ENCODE results near the gene CDH18. TPM values are rescaled to one million over a fixed set of nuclear protein-coding genes. Genes with fewer than 3 reads are reported as not detected.

Gene CDH18
- total RNA-seq, 1 experiment from 2014 or later: not detected

- ChIA-PET RAD21 (ENCODE audit: low non-redundant PET in 1 of 2, low total read pairs in 2 of 2, uncharacterized antibody in 2 of 2, unreplicated experiment in 2 of 2) (no interaction called here), CTCF (no interaction called here), POLR2A (no interaction called here)
- Histone ChIP-seq H3K27ac (ENCODE audit: low read depth, low read length) (no peak overlapping the region), H3K4me3 (replicated peaks in 1 of 2; ENCODE audit: low read depth in 1 of 2, low read length in 2 of 2) (no peak overlapping the region), H3K9ac (ENCODE audit: low read length) (no peak overlapping the region), H4K20me1 (ENCODE audit: insufficient read depth) (no peaks in the 10 kb centered on the region), H3K36me3 (ENCODE audit: control insufficient read depth in 1 of 2, insufficient read depth in 2 of 2, low read length in 2 of 2) (no peaks in the 10 kb centered on the region), H3K9me3 (ENCODE audit: control insufficient read depth in 1 of 2, insufficient read depth in 1 of 2, low read depth in 1 of 2, low read length in 2 of 2) (peaks cover 0 to 15% of the 10 kb centered on the region in 2 experiments; a peak in 3 of 4 replicates), H3K4me1 (ENCODE audit: control insufficient read depth in 1 of 2, insufficient read depth in 2 of 2, low read length in 2 of 2) (no peaks in the 10 kb centered on the region), H3K27me3 (ENCODE audit: insufficient read depth, low read length) (no peaks in the 10 kb centered on the region), H3K79me2 (ENCODE audit: insufficient read depth, low read length) (no peaks in the 10 kb centered on the region), H3K9me2 (ENCODE audit: insufficient read depth) (no peaks in the 10 kb centered on the region), H3K4me2 (ENCODE audit: low read length) (no peak overlapping the region), H2AFZ (ENCODE audit: low read depth, low read length, poor library complexity, severe bottlenecking) (no peak overlapping the region)
- TF ChIP-seq POLR2AphosphoS5 (IDR thresholded peaks at IDR 0.05; ENCODE audit: low read depth, low read length): no peak
- TF ChIP-seq SRF (IDR thresholded peaks at IDR 0.05; ENCODE audit: low read depth): no peak
- TF ChIP-seq, protein P1, sequence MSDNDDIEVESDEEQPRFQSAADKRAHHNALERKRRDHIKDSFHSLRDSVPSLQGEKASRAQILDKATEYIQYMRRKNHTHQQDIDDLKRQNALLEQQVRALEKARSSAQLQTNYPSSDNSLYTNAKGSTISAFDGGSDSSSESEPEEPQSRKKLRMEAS (IDR thresholded peaks at IDR 0.05): no peak
- no peak for TF ChIP-seq RAD21 (IDR thresholded peaks at IDR 0.05; ENCODE audit: low read depth)
- no peak for TF ChIP-seq ATF3 (IDR thresholded peaks at IDR 0.05)
- TF ChIP-seq REST (IDR thresholded peaks at IDR 0.05; ENCODE audit: low read depth): no peak
- TF ChIP-seq CBX3 (IDR thresholded peaks at IDR 0.05; ENCODE audit: low read depth): no peak
- TF ChIP-seq FOSL1 (IDR thresholded peaks at IDR 0.05; ENCODE audit: low read depth): no peak
- TF ChIP-seq, protein P2, sequence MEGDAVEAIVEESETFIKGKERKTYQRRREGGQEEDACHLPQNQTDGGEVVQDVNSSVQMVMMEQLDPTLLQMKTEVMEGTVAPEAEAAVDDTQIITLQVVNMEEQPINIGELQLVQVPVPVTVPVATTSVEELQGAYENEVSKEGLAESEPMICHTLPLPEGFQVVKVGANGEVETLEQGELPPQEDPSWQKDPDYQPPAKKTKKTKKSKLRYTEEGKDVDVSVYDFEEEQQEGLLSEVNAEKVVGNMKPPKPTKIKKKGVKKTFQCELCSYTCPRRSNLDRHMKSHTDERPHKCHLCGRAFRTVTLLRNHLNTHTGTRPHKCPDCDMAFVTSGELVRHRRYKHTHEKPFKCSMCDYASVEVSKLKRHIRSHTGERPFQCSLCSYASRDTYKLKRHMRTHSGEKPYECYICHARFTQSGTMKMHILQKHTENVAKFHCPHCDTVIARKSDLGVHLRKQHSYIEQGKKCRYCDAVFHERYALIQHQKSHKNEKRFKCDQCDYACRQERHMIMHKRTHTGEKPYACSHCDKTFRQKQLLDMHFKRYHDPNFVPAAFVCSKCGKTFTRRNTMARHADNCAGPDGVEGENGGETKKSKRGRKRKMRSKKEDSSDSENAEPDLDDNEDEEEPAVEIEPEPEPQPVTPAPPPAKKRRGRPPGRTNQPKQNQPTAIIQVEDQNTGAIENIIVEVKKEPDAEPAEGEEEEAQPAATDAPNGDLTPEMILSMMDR (IDR thresholded peaks at IDR 0.05 in 2 of 3, conservative IDR thresholded peaks at IDR 0.05 in 1 of 3; ENCODE audit: borderline replicate concordance in 1 of 3, insufficient read depth in 1 of 3, low read depth in 2 of 3, low read length in 2 of 3): no peak
- TF ChIP-seq ELF1 (IDR thresholded peaks at IDR 0.05; ENCODE audit: borderline replicate concordance, low read depth): no peak
- TF ChIP-seq EGR1 (IDR thresholded peaks at IDR 0.05; ENCODE audit: low read depth): no peak
- no peak for TF ChIP-seq ZBTB33 (IDR thresholded peaks at IDR 0.05; ENCODE audit: extremely low read depth, insufficient replicate concordance, low read length)
- no peak for TF ChIP-seq ZNF274 (IDR thresholded peaks at IDR 0.05; ENCODE audit: low read depth, low read length)
- TF ChIP-seq ZFX (IDR thresholded peaks at IDR 0.05): no peak
- no peak for TF ChIP-seq TCF7L2 (IDR thresholded peaks at IDR 0.05; ENCODE audit: borderline replicate concordance, extremely low read depth, insufficient read depth, insufficient read length)
- no peak for TF ChIP-seq SP1 (IDR thresholded peaks at IDR 0.05; ENCODE audit: low read depth)
- TF ChIP-seq EZH2 (IDR thresholded peaks at IDR 0.05): no peak
- no peak for TF ChIP-seq SIN3A (IDR thresholded peaks at IDR 0.05; ENCODE audit: low read depth)
- TF ChIP-seq JUND (IDR thresholded peaks at IDR 0.05): no peak
- TF ChIP-seq POLR2A (IDR thresholded peaks at IDR 0.05; ENCODE audit: borderline replicate concordance, extremely low read depth, insufficient read depth, insufficient read length): no peak
- intact Hi-C loops (cut with micrococcal nuclease): no loop called here
- ATAC-seq: no peak
- no TSS peak for BruUV-seq (replicated peaks)
- no peak for DNase-seq (ENCODE audit: low read depth, low spot score)
These were observed 382.1 kb downstream of the CDH18 start for GRCh38 chr5:19605846-19606407.
